SK-N-MC (cell line): ENCODE data around the gene MYL3.

Experiments used
- EZH2 ChIP-seq: fragments of 200-600 bp; sonication (generic); IDR thresholded peaks from one replicate; pipeline ENCODE4 v1.6.1; 2017; ENCODE audit warnings: antibody characterized with exemption
- POLR2AphosphoS5 ChIP-seq: IDR thresholded peaks from 2 replicates; pipeline ENCODE4 v1.6.1; 2012; ENCODE audit warnings: mild to moderate bottlenecking, low read depth, low read length, borderline replicate concordance

DNA sequence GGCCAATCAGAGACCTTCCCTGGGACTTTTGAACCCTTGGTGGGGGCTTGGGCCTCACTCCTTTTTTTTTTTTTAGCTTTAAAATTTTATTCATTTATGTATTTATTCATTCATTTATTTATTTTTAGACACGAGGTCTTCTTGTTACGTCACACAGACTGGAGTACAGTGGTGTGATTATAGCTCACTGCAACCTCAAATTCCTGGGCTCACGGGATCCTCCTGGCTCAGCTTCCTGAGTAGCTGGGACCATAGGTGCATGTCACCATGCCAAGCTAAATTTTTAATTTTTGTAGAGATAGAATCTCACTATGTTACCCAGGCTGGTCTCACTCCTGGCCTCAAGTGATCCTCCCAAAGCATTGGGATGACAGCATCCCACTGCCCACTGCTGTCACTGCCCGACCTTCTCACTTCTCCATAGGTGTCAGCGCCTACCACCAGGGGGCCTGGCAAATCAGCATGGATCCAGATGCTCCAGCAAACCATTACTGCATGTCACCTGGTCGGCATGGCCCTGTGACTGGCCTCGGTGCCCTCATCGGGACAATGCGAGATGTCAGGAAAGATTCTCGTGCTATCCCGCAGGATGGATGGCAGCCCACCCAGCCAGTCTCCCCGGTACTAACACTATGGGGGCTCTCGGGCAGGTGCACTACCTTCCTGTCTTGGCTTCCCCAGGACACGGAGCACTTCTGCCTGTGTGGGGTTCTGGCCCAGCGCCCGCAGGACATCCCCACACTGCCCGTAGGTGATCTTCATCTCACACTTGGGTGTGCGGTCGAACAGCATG is 3.0 kb downstream of the MYL3 start:
- TF ChIP-seq EZH2 (no peak), POLR2AphosphoS5 (no peak)
